IMR-90 (cell line): ENCODE data around the gene MUSTN1. TPM values are rescaled to one million over a fixed set of nuclear protein-coding genes. Genes with fewer than 3 reads are reported as not detected.

ENCODE experiments used
- ATAC-seq: fragments of 200-7000 bp; cut with Tn5 transposase; 2 replicates; pipeline ENCODE4 v1.9.1; 2020; ENCODE audit warnings: low read depth, mild to moderate bottlenecking, moderate library complexity
- BruUV-seq: library from RNA; stranded (reverse); fragments of 400-500 nt; replicated peaks from 2 replicates; lab custom pipeline; 2021; lab: Mats Ljungman, UMichigan
- CTCF ChIA-PET: fragments of 300-600 bp; formaldehyde crosslinking; extraction: SDS; loops from one replicate; lab custom pipeline; 2021; ENCODE audit warnings: antibody characterized with exemption; lab: Yijun Ruan, JAX
- POLR2A ChIA-PET: fragments of 300-600 bp; sonication (Branson Sonifier 250); formaldehyde crosslinking; loops from one replicate; lab custom pipeline; 2022; ENCODE audit warnings: antibody characterized with exemption; ENCODE audit not compliant: unreplicated experiment; lab: Charles Lee
- DNase-seq: peaks from one replicate; pipeline ENCODE4 v3.0.0; 2013
- H2AFZ ChIP-seq: replicated peaks from 2 replicates; pipeline ENCODE3; 2013; ENCODE audit warnings: low read length, mild to moderate bottlenecking; ENCODE audit not compliant: poor library complexity
- H2AK5ac ChIP-seq: 2 replicates; pipeline ENCODE4 v1.6.1; 2013; ENCODE audit warnings: low read depth, low read length, inconsistent platforms
- H2AK9ac ChIP-seq: replicated peaks from 2 replicates; pipeline ENCODE3; 2013; ENCODE audit warnings: mild to moderate bottlenecking, low read depth, low read length, moderate library complexity; ENCODE audit not compliant: poor library complexity
- H2BK120ac ChIP-seq: 2 replicates; pipeline ENCODE4 v1.6.1; 2013; ENCODE audit warnings: low read depth, low read length, inconsistent platforms
- H2BK15ac ChIP-seq: 3 replicates; pipeline ENCODE4 v1.6.1; 2013; ENCODE audit warnings: low read depth, low read length, inconsistent platforms
- H2BK20ac ChIP-seq: 2 replicates; pipeline ENCODE4 v1.6.1; 2013; ENCODE audit warnings: low read depth, mild to moderate bottlenecking, inconsistent platforms, low read length, moderate library complexity
- H2BK5ac ChIP-seq: 2 replicates; pipeline ENCODE4 v1.6.1; 2013; ENCODE audit warnings: mild to moderate bottlenecking, low read depth, low read length, inconsistent platforms; ENCODE audit not compliant: poor library complexity, severe bottlenecking
- H3K14ac ChIP-seq: replicated peaks from 2 replicates; pipeline ENCODE4 v1.6.1; 2013; ENCODE audit warnings: low read depth, low read length, inconsistent platforms
- H3K18ac ChIP-seq: 2 replicates; pipeline ENCODE4 v1.6.1; 2013; ENCODE audit warnings: low read depth, low read length, control low read depth
- H3K23ac ChIP-seq: 2 replicates; pipeline ENCODE4 v1.6.1; 2013; ENCODE audit warnings: low read depth, low read length, inconsistent platforms
- H3K27ac ChIP-seq: 2 replicates; pipeline ENCODE4 v1.5.1; 2013; ENCODE audit warnings: mild to moderate bottlenecking, control low read depth, low read length; ENCODE audit not compliant: insufficient read depth
- H3K27me3 ChIP-seq: 2 replicates; pipeline ENCODE4 v1.6.1; 2013; ENCODE audit warnings: low read length; ENCODE audit not compliant: control insufficient read depth, insufficient read depth
- H3K36me3 ChIP-seq: 2 replicates; pipeline ENCODE4 v1.6.1; 2013; ENCODE audit warnings: low read length, mixed read lengths; ENCODE audit not compliant: control insufficient read depth, insufficient read depth
- H3K4ac ChIP-seq: 2 replicates; pipeline ENCODE4 v1.6.1; 2013; ENCODE audit warnings: low read depth, low read length, inconsistent platforms
- H3K4me1 ChIP-seq: 2 replicates; pipeline ENCODE4 v1.6.1; 2013; ENCODE audit warnings: low read length, mixed read lengths; ENCODE audit not compliant: control insufficient read depth, insufficient read depth
- H3K4me2 ChIP-seq: 2 replicates; pipeline ENCODE4 v1.6.1; 2013; ENCODE audit warnings: low read depth, mild to moderate bottlenecking, control low read depth, low read length, moderate library complexity
- H3K4me3 ChIP-seq: 2 replicates; pipeline ENCODE4 v1.5.1; 2013; ENCODE audit warnings: low read depth, mild to moderate bottlenecking, control low read depth, low read length, moderate library complexity; ENCODE audit not compliant: insufficient read depth
- H3K56ac ChIP-seq: 2 replicates; pipeline ENCODE4 v1.6.1; 2013; ENCODE audit warnings: low read length, inconsistent platforms; ENCODE audit not compliant: insufficient read depth; ENCODE audit errors: extremely low read depth
- H3K79me1 ChIP-seq, 2 experiments: 2 replicates each; pipeline ENCODE4 v1.6.1; 2013; ENCODE audit warnings: low read length in 2 of 2, inconsistent platforms in 1 of 2, low read depth in 1 of 2
- H3K9ac ChIP-seq: 2 replicates; pipeline ENCODE4 v1.6.1; 2013; ENCODE audit warnings: low read depth, low read length, control low read depth
- H3K9me1 ChIP-seq: 2 replicates; pipeline ENCODE4 v1.6.1; 2013; ENCODE audit warnings: low read length, inconsistent platforms; ENCODE audit not compliant: insufficient read depth
- H3K9me3 ChIP-seq: 2 replicates; pipeline ENCODE4 v1.6.1; 2013; ENCODE audit warnings: low read length; ENCODE audit not compliant: control insufficient read depth, insufficient read depth
- H4K20me1 ChIP-seq: 2 replicates; pipeline ENCODE4 v1.6.1; 2013; ENCODE audit warnings: low read length, inconsistent platforms; ENCODE audit not compliant: insufficient read depth
- H4K5ac ChIP-seq: 2 replicates; pipeline ENCODE4 v1.6.1; 2013; ENCODE audit warnings: mild to moderate bottlenecking, low read depth, low read length, control low read depth
- H4K8ac ChIP-seq, 2 experiments: 2 replicates each; pipeline ENCODE4 v1.6.1; 2013; ENCODE audit warnings: low read depth in 2 of 2, low read length in 2 of 2, control low read depth in 1 of 2, inconsistent platforms in 1 of 2
- H4K91ac ChIP-seq: 2 replicates; pipeline ENCODE4 v1.6.1; 2013; ENCODE audit warnings: low read depth, low read length, inconsistent platforms; ENCODE audit not compliant: insufficient read depth
- MAFK ChIP-seq: IDR thresholded peaks from 2 replicates; pipeline ENCODE4 v1.6.1; 2012; ENCODE audit warnings: low read depth, low read length, improper control_type of control experiment
- POLR2A ChIP-seq: IDR thresholded peaks from 2 replicates; pipeline ENCODE4 v1.6.1; 2012; ENCODE audit warnings: mild to moderate bottlenecking, low read depth, low read length
- WGBS, 2 experiments: methylation state at CpG; one replicate each; pipeline versions ENCODE4 v1.1.5 to v1.1.7; 2013; ENCODE audit warnings: missing lambda C conversion rate in 2 of 2; ENCODE audit not compliant: insufficient read length in 1 of 2; ENCODE audit errors: extremely low coverage in 2 of 2; 5-methylcytosine and 5-hydroxymethylcytosine counted together
- dilution Hi-C: fragments of 300-500 bp; cut with HindIII; formaldehyde crosslinking; loops from one replicate; pipeline ENCODE4 v1.14.3; 2018; ENCODE audit warnings: low sequenced_read_pairs; ENCODE audit not compliant: unreplicated experiment
- in situ Hi-C: fragments of 300-500 bp; cut with MboI; formaldehyde crosslinking; loops from 3 replicates; pipeline ENCODE4 v1.14.3; 2019; ENCODE audit warnings: low sequenced_read_pairs, inconsistent platforms, mixed read lengths
- intact Hi-C: fragments of 100-400 bp; cut with micrococcal nuclease; formaldehyde crosslinking; loops from 2 replicates; pipeline ENCODE4 v1.10.0; 2022
- polyA plus RNA-seq, 3 experiments: library from polyadenylated mRNA; depleted of rRNA; stranded (reverse); fragments of >200 nt; gene quantifications; 2 replicates each; pipeline ENCODE4 v1.2.3, GENCODE V29; 2012; ENCODE audit warnings: low replicate concordance in 1 of 3
- total RNA-seq: library from RNA; depleted of rRNA; stranded (reverse); fragments of >200 nt; gene quantifications from 2 replicates; pipeline ENCODE4 v1.2.3, GENCODE V29; 2012

MUSTN1 gene
- total and polyA plus RNA-seq, 2 of the 4 experiments (the other 2 are of a cell fraction), result not detected

GRCh38 chr3:52865994-52866393 lies 31.2 kb upstream of the MUSTN1 start:
- no peak overlapping the region for H3K23ac ChIP-seq
- H3K18ac ChIP-seq, result no peak overlapping the region
- no peaks in the 10 kb centered on the region for H3K27me3 ChIP-seq
- H3K36me3 ChIP-seq, result no peaks in the 10 kb centered on the region
- no peak overlapping the region for H3K4ac ChIP-seq
- CTCF ChIA-PET, result no interaction called here
- ATAC-seq, result no peak
- H2AFZ ChIP-seq, result no peak overlapping the region
- TF ChIP-seq POLR2A (no peak), MAFK (no peak)
- no peak overlapping the region for H3K27ac ChIP-seq
- H2BK120ac ChIP-seq, result no peak overlapping the region
- no peak overlapping the region for H4K91ac ChIP-seq
- no peaks in the 10 kb centered on the region for H4K20me1 ChIP-seq
- 99% methylated on average over 10 of the region's 13 CpGs; no CpG with 5 or more reads in 1 of the 2 experiments for WGBS, 2 experiments
- no peak overlapping the region for H2BK20ac ChIP-seq
- no peak overlapping the region for H4K5ac ChIP-seq
- BruUV-seq, result no TSS peak
- H4K8ac ChIP-seq, result no peak overlapping the region
- in situ Hi-C loops, result no loop called here
- dilution Hi-C loops, result no loop called here
- no peak overlapping the region for H2AK5ac ChIP-seq
- no peaks in the 10 kb centered on the region for H3K9me3 ChIP-seq
- H2BK15ac ChIP-seq, result no peak overlapping the region
- no peak overlapping the region for H3K9ac ChIP-seq
- POLR2A ChIA-PET, result no interaction called here
- H3K4me3 ChIP-seq, result no peak overlapping the region
- peaks cover under 1 to 16% of the 10 kb centered on the region in 2 experiments; a peak in 2 of 4 replicates for H3K79me1 ChIP-seq
- no peak overlapping the region for H2BK5ac ChIP-seq
- peaks cover 2% of the 10 kb centered on the region; the same call in 1 of the 2 replicates for H3K9me1 ChIP-seq
- no peak for DNase-seq
- no peak overlapping the region for H3K4me2 ChIP-seq
- no peak overlapping the region for H3K56ac ChIP-seq
- intact Hi-C loops, result no loop called here
- H3K4me1 ChIP-seq, result no peaks in the 10 kb centered on the region
- no peak overlapping the region for H2AK9ac ChIP-seq
- no peak overlapping the region for H3K14ac ChIP-seq
